Bronchial epithelial cell (primary cell): Measurements from ENCODE around the gene SNX3. TPM values are rescaled to one million over a fixed set of nuclear protein-coding genes. Genes with fewer than 3 reads are reported as not detected.
A peak's percentile ranks its signal among the peaks of the same experiment; 100 is the strongest.

ENCODE experiments used
- DNase-seq: peaks from one replicate; pipeline ENCODE4 v3.0.0-alpha.2; 2010; ENCODE audit warnings: low read depth
- FAIRE-seq: peaks from 2 replicates; lab custom pipeline; 2011; peaks lifted over from hg19 to GRCh38; lab: Jason Lieb, UNC
- H3K27me3 ChIP-seq: 2 replicates; pipeline ENCODE4 v1.5.1; 2011; ENCODE audit warnings: low read length; ENCODE audit not compliant: control insufficient read depth, insufficient read depth
- H3K36me3 ChIP-seq: 2 replicates; pipeline ENCODE4 v1.5.1; 2011; ENCODE audit warnings: low read length; ENCODE audit not compliant: control insufficient read depth, insufficient read depth
- H3K4me3 ChIP-seq: 2 replicates; pipeline ENCODE4 v1.5.1; 2011; ENCODE audit warnings: mild to moderate bottlenecking, low read depth, low read length, control low read depth
- total RNA-seq: library from RNA; depleted of rRNA; stranded (reverse); fragments of >200 nt; gene quantifications from 2 replicates; pipeline ENCODE4 v1.2.1, GENCODE V29; 2014
- TF ChIP-seq, protein P1 (sequence below): IDR thresholded peaks from 2 replicates; pipeline ENCODE4 v1.5.1; 2011; ENCODE audit warnings: mild to moderate bottlenecking, moderate library complexity, low read length, control low read depth, inconsistent platforms; ENCODE audit not compliant: insufficient read depth, severe bottlenecking

Gene SNX3
- total RNA-seq, 1 donor from 2014 or later: 180 TPM

DNA sequence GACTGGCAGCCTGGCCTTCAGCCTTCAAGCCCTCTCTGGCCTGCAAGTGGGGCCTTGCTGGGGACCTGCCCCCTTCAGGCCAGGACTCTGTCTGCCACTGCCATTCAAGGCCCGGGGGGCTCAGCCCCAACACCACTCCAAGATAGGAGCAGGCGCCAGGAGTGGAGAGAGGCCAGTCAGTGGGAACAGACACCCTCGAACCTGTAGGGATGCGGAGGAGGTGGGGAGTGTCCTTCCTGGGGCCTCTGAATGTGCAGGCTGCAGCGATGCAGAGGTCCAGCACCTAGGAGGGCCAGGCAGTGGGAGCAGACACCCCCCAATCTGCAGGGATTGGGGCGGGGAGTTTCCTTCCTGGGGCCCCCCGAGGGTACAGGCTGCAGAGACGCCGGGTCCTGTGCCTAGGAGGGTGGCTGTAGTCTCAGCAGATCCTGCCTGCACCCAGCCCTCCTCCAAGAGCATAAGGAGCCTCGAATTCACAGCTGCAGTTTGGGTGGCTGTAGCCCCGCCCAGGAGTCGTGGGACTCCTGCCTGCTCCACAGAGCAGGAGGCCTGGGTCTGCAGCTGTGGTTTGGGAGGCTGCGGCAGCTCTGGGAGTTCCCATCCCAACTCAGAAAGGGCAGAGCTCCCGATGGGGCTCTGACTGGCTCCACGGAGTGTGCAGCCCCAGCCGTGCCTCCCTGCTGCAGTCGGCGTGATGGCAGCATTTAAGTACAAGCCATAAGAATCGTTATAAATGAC, 61.9 kb downstream of the SNX3 start:
- H3K27me3 ChIP-seq: no peaks in the 10 kb centered on the region
- no peak overlapping the region for H3K4me3 ChIP-seq
- H3K36me3 ChIP-seq: no peaks in the 10 kb centered on the region
- FAIRE-seq (no peak), DNase-seq (no peak)
- TF ChIP-seq, protein P1, sequence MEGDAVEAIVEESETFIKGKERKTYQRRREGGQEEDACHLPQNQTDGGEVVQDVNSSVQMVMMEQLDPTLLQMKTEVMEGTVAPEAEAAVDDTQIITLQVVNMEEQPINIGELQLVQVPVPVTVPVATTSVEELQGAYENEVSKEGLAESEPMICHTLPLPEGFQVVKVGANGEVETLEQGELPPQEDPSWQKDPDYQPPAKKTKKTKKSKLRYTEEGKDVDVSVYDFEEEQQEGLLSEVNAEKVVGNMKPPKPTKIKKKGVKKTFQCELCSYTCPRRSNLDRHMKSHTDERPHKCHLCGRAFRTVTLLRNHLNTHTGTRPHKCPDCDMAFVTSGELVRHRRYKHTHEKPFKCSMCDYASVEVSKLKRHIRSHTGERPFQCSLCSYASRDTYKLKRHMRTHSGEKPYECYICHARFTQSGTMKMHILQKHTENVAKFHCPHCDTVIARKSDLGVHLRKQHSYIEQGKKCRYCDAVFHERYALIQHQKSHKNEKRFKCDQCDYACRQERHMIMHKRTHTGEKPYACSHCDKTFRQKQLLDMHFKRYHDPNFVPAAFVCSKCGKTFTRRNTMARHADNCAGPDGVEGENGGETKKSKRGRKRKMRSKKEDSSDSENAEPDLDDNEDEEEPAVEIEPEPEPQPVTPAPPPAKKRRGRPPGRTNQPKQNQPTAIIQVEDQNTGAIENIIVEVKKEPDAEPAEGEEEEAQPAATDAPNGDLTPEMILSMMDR: no peak

DNA sequence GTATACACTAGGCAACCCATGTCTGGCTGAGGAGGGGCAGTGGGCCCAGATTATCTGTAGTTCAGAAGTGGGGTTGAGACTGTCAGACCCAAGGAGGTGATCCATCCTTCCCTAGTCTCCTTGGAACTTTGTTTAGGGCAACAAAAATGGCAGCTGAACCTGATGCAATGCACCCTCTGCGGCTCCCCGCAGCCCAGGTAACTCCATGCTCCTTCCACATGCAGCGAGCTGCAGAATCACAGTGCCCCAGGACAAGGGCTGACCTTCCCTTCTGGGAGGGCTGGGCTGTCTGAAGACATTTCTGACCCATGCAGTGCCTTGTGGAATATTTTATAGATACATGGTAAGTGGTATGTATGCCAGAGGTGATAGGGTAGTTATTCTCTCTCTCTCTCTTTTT, 65.6 kb downstream of the SNX3 start:
- TF ChIP-seq, protein P1: no peak
- no peak for FAIRE-seq
- H3K27me3 ChIP-seq: no peaks in the 10 kb centered on the region

DNA sequence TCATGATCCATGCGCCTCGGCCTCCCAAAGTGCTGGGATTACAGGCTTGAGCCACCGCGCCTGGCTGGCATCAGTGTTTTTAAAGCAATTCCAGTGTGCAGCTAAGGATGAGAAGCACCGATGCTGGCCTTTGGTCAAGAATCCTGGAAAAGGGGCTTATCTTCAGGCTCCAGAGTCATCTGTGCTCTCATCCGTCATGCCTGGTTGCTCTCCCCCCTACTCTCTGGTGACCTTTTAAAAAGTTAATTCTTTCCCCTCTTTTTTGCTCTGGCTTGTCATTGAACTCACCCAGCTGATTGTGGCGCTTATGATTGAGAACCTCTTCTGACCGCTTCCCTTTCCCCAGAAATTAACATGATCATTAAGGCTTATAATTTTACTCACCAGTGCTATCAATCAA, 66.3 kb downstream of the SNX3 start:
- no peaks in the 10 kb centered on the region for H3K36me3 ChIP-seq
- FAIRE-seq: no peak
- DNase-seq: no peak
- no peaks in the 10 kb centered on the region for H3K27me3 ChIP-seq
- H3K4me3 ChIP-seq: no peak overlapping the region
- TF ChIP-seq, protein P1: no peak

More for the DNA sequence above, 65.6 kb downstream of the SNX3 start:
- no peak for DNase-seq
- Histone ChIP-seq H3K4me3 (no peak overlapping the region), H3K36me3 (no peaks in the 10 kb centered on the region)

DNA sequence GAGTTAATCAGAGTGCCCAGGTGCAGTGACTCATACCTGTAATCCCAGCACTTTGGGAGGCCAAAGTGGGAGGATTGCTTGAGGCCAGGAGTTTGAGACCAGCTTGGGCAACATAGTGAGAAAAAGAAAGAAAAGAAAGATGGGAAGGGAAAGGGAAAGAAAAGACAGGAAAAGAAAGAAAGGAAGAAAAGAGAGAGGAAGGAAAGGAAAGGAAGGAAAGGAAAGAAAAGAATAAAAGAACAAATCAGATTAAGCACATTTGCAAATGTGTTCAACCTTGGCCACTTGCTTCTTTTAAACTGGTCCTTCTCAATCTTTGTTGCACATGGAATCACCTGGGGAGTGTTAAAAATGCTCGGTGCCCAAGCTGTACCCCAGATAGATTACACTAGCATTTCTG, 67.0 kb downstream of the SNX3 start:
- no peak for DNase-seq
- FAIRE-seq: no peak
- H3K4me3 ChIP-seq: no peak overlapping the region
- peaks cover 2% of the 10 kb centered on the region for H3K27me3 ChIP-seq
- TF ChIP-seq, protein P1: no peak
- H3K36me3 ChIP-seq: no peaks in the 10 kb centered on the region

DNA sequence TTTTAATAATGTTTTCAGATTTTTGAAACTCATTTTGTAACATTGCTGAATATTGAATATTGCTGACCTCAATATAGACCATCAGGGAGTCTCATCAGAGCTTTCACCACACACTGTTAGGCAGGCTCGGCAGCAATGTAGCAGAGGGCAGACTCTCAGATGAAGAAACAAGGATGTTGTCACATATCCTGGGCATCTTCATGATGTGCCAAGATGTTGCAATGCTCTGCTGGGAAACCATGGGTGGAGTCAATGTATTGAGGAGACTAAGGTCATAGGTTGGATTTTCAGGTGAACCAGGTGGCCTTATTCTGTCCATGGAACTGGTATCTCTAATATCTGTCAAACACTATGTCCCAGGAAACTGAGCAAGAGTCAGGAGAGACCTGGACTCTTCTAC, 67.7 kb downstream of the SNX3 start:
- TF ChIP-seq, protein P1: no peak
- peak; percentile 9 for DNase-seq
- Histone ChIP-seq H3K36me3 (no peaks in the 10 kb centered on the region), H3K27me3 (peaks cover 2% of the 10 kb centered on the region), H3K4me3 (no peak overlapping the region)
- no peak for FAIRE-seq

DNA sequence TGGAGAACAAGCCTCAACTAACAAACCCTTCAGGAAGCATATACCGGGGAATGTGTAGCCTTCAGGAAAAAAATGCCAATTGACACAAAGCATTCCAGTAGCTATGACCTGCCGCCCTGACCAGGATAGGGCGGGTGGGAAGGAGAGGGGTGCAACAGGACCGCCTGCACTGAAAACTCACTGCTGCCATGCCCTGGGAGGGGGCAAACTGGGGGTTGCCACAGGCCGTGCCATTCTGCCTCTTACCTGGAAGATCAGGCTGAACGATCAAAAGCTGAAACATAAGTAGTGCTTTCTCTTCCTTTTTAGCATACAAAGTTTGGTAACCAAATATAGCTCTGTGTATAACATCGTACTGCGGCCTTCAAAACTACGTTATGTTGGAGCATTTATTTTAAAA, 73.3 kb downstream of the SNX3 start:
- TF ChIP-seq, protein P1: no peak
- H3K4me3 ChIP-seq: no peak overlapping the region
- FAIRE-seq (no peak), DNase-seq (no peak)
- H3K27me3 ChIP-seq: peaks cover 4% of the 10 kb centered on the region
- no peaks in the 10 kb centered on the region for H3K36me3 ChIP-seq
